Kidney (tissue), 14 donors: Measurements from ENCODE around the gene ZNF467. TPM values are rescaled to one million over a fixed set of nuclear protein-coding genes. Genes with fewer than 3 reads are reported as not detected.

Experiments used
- DNase-seq, 5 donors: peaks; one replicate each; pipeline ENCODE4 v3.0.0-alpha.2; 2013 to 2020
- FAIRE-seq: peaks from 2 replicates; lab custom pipeline; 2012; peaks lifted over from hg19 to GRCh38; lab: Jason Lieb, UNC
- H3K27ac ChIP-seq, 2 donors: one replicate each; pipeline ENCODE4 v1.7.0; 2013; ENCODE audit warnings: low read depth in 2 of 2, low read length in 2 of 2, inconsistent platforms in 1 of 2
- H3K27me3 ChIP-seq: one replicate; pipeline ENCODE4 v1.7.1; 2013; ENCODE audit warnings: low read length, inconsistent platforms; ENCODE audit not compliant: control insufficient read depth, insufficient read depth
- H3K36me3 ChIP-seq, 3 donors: one replicate each; pipeline versions ENCODE4 v1.7.0 to v1.7.1; 2013; ENCODE audit warnings: low read length in 3 of 3, control low read depth in 1 of 3, inconsistent platforms in 1 of 3; ENCODE audit not compliant: insufficient read depth in 3 of 3, control insufficient read depth in 2 of 3
- H3K4me1 ChIP-seq, 3 donors: one replicate each; pipeline versions ENCODE4 v1.7.0 to v1.7.1; 2013; ENCODE audit warnings: low read length in 3 of 3, inconsistent platforms in 1 of 3, low read depth in 1 of 3; ENCODE audit not compliant: control insufficient read depth in 2 of 3, insufficient read depth in 2 of 3
- H3K4me3 ChIP-seq, 3 donors: one replicate each; pipeline versions ENCODE4 v1.7.0 to v1.8.1; 2013; ENCODE audit warnings: low read length in 3 of 3, control low read depth in 1 of 3, inconsistent platforms in 1 of 3
- H3K9ac ChIP-seq, 3 donors: one replicate each; pipeline versions ENCODE4 v1.7.0 to v1.7.1; 2013; ENCODE audit warnings: low read length in 3 of 3, control low read depth in 1 of 3, inconsistent platforms in 1 of 3
- H3K9me3 ChIP-seq, 3 donors: one replicate each; pipeline versions ENCODE4 v1.7.0 to v1.7.1; 2013; ENCODE audit warnings: low read length in 3 of 3, control low read depth in 1 of 3, inconsistent platforms in 1 of 3; ENCODE audit not compliant: control insufficient read depth in 2 of 3, insufficient read depth in 1 of 3
- intact Hi-C: fragments of 100-400 bp; cut with DNase I; formaldehyde crosslinking; loops from one replicate; pipeline ENCODE4 v1.11.1; 2022
- polyA plus RNA-seq: library from polyadenylated mRNA; stranded (reverse); fragments of 350-450 nt; fragmentation: Illumina TruSeq; extraction: RNeasy Lipid Tissue Mini Kit (QIAGEN cat#74804); gene quantifications from one replicate; pipeline ENCODE4 v1.2.3, GENCODE V29; 2014; ENCODE audit warnings: low read depth, low replicate concordance; ENCODE audit not compliant: insufficient read depth
- total RNA-seq: library from RNA; stranded (reverse); fragmentation: NEBNext Ultra II Directional; extraction: Animal tissue kit (Norgen Biotek cat#: 25700); gene quantifications from one replicate; pipeline ENCODE4 v1.2.1, GENCODE V29; 2021
- TF ChIP-seq, protein P1 (sequence below): IDR thresholded peaks from 3 replicates; pipeline ENCODE4 v1.5.1; 2012; ENCODE audit warnings: mild to moderate bottlenecking, moderate library complexity, borderline replicate concordance; ENCODE audit not compliant: insufficient read depth; ENCODE audit errors: extremely low read depth
- donor health status: control.
- donor health status: control.
- donor health status: control.
- donor health status: control.
- donor health status: control.
- donor health status: DM: yes; HTN: yes; CAD: no.
- donor health status: Normal renal cell carcinoma (clear cell type).

Gene ZNF467
- total and polyA plus RNA-seq, 2 donors from 2014 or later: 15.0 to 24.5 TPM

DNA sequence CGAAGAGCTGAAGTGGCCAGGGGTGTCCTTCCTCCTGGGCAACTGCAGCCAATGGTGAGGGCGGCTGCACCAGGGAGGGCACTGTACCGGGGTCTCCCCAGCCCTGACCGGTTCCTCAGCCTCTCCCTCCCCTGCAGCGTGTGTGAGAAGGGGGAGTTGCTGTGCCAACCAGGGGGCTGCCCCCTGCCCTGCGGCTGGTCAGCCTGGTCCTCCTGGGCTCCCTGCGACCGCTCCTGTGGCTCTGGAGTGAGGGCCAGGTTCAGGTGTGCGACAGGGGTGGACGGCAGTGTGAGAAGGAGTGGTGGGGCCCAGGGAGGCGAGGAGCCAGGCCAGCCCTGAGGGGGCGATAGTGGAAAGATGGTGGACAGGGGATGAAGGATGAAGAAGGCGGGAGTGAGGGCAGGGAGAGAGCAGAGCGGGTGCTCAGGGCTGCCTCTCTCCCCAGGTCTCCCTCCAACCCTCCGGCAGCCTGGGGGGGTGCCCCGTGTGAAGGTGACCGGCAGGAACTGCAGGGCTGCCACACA is 30.2 kb upstream of the ZNF467 start:
- DNase-seq: no peak
- Histone ChIP-seq H3K4me3 (no peak overlapping the region), H3K36me3 (no peaks in the 10 kb centered on the region), H3K27me3 (no peaks in the 10 kb centered on the region), H3K9me3 (no peaks in the 10 kb centered on the region), H3K27ac (no peak overlapping the region), H3K4me1 (no peaks in the 10 kb centered on the region), H3K9ac (no peak overlapping the region)
- no peak for FAIRE-seq
- intact Hi-C loops: no loop called here
- TF ChIP-seq, protein P1, sequence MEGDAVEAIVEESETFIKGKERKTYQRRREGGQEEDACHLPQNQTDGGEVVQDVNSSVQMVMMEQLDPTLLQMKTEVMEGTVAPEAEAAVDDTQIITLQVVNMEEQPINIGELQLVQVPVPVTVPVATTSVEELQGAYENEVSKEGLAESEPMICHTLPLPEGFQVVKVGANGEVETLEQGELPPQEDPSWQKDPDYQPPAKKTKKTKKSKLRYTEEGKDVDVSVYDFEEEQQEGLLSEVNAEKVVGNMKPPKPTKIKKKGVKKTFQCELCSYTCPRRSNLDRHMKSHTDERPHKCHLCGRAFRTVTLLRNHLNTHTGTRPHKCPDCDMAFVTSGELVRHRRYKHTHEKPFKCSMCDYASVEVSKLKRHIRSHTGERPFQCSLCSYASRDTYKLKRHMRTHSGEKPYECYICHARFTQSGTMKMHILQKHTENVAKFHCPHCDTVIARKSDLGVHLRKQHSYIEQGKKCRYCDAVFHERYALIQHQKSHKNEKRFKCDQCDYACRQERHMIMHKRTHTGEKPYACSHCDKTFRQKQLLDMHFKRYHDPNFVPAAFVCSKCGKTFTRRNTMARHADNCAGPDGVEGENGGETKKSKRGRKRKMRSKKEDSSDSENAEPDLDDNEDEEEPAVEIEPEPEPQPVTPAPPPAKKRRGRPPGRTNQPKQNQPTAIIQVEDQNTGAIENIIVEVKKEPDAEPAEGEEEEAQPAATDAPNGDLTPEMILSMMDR: no peak

DNA sequence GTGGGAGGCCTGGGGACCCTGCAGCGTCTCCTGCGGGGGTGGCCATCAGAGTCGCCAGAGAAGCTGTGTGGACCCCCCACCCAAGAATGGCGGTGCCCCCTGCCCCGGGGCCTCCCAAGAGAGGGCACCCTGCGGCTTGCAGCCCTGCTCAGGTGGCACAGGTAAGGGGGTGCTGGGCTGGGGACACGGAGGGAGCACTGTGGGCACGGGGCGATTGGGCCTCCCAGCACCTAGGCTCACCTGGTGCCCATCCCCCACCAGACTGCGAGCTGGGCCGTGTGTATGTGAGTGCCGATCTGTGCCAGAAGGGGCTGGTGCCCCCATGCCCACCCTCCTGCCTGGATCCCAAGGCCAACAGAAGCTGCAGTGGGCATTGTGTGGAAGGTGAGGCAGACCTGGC is 29.6 kb upstream of the ZNF467 start:
- Histone ChIP-seq H3K27me3 (no peaks in the 10 kb centered on the region), H3K36me3 (no peaks in the 10 kb centered on the region), H3K9me3 (no peaks in the 10 kb centered on the region), H3K9ac (no peak overlapping the region), H3K4me3 (no peak overlapping the region), H3K4me1 (no peaks in the 10 kb centered on the region), H3K27ac (no peak overlapping the region)
- intact Hi-C loops: no loop called here
- TF ChIP-seq, protein P1: no peak
- DNase-seq: no peak
- no peak for FAIRE-seq

DNA sequence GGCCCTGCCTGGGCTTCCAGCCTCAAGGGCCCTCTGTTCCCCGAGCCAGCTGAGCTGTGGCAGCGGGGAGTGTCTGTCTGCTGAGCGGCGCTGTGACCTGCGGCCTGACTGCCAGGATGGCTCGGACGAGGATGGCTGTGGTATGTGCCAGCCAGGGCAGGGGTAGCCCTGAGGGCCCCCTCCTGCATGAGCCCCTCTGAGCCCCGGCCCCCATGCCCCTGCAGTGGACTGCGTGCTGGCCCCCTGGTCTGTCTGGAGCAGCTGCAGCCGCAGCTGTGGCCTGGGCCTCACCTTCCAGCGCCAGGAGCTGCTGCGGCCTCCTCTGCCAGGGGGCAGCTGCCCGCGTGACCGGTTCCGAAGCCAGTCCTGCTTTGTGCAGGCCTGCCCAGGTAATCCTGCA is 28.4 kb upstream of the ZNF467 start:
- no peaks in the 10 kb centered on the region for H3K36me3 ChIP-seq
- intact Hi-C loops: no loop called here
- no peak overlapping the region for H3K27ac ChIP-seq
- H3K27me3 ChIP-seq: no peaks in the 10 kb centered on the region
- FAIRE-seq: no peak
- H3K9me3 ChIP-seq: no peaks in the 10 kb centered on the region
- TF ChIP-seq, protein P1: no peak
- no peaks in the 10 kb centered on the region for H3K4me1 ChIP-seq
- no peak overlapping the region for H3K4me3 ChIP-seq
- no peak overlapping the region for H3K9ac ChIP-seq
- no peak for DNase-seq

DNA sequence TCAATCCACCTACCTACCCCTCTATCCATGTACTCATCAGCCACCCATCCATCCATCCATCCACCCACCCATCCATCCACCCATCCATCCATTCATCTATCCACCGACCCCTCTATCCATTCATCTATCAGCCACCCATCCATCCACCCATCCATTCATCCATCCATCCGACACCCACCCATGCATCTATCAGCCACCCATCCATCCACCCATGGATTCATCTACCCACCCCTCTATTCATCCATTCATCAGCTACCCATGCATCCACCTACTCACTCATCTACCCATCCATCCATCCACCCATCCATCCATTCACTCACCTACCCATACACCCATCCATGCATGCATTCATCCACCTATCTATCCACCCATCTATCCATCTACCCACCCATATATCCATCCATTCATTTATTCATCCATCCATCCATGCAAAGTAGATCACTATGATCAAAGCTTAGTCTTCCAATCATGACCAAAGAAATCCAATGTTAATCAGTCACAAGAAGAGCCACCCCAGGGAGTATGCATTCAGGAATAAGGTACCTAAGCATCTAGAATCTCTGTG is 27.7 kb upstream of the ZNF467 start:
- Histone ChIP-seq H3K36me3 (no peaks in the 10 kb centered on the region), H3K9ac (no peak overlapping the region), H3K4me3 (no peak overlapping the region), H3K4me1 (no peaks in the 10 kb centered on the region), H3K9me3 (no peaks in the 10 kb centered on the region), H3K27me3 (no peaks in the 10 kb centered on the region), H3K27ac (no peak overlapping the region)
- TF ChIP-seq, protein P1: no peak
- intact Hi-C loops: no loop called here
- DNase-seq: no peak
- no peak for FAIRE-seq
